ENCODE measurements around the gene SLC7A7. TPM values are rescaled to one million over a fixed set of nuclear protein-coding genes. Genes with fewer than 3 reads are reported as not detected.

The SLC7A7 gene
- total and polyA plus RNA-seq, 2 of the 13 experiments (the other 11 are each of a cell fraction or from before 2014, with no cell fraction given): 0.13 to 0.63 TPM

GRCh38 chr14:22766457-22767322 is 48.5 kb downstream of the SLC7A7 start, which contains the start of gene OXA1L (continued):
- TF ChIP-seq ETS1 (CRISPR knock-in tag; IDR thresholded peaks at IDR 0.05) (0 out of 2 replicates have a peak, but pooled peaks have one; percentile 16), ZNF512B (CRISPR knock-in tag; IDR thresholded peaks at IDR 0.05; ENCODE audit: borderline replicate concordance) (no peak), ZHX2 (IDR thresholded peaks at IDR 0.05; ENCODE audit: low read depth) (peak; percentile 95), ZHX2 (CRISPR knock-in tag; IDR thresholded peaks at IDR 0.05; ENCODE audit: borderline replicate concordance) (peak; percentile 21; the same call in 1 of the 2 replicates), KLF9 (CRISPR knock-in tag; IDR thresholded peaks at IDR 0.05; ENCODE audit: low read depth) (peak; percentile 88), TAF15 (IDR thresholded peaks at IDR 0.05; ENCODE audit: low read depth, low read length, poor library complexity, severe bottlenecking) (peak; percentile 95), SPEN (CRISPR knock-in tag; IDR thresholded peaks at IDR 0.05; ENCODE audit: low read depth) (peak; percentile 72), NFE2L1 (CRISPR knock-in tag; IDR thresholded peaks at IDR 0.05; ENCODE audit: borderline replicate concordance) (peak; percentile 80; the same call in 1 of the 2 replicates), ZSCAN5A (CRISPR knock-in tag; IDR thresholded peaks at IDR 0.05; ENCODE audit: borderline replicate concordance) (peak; percentile 92), ZNF670 (CRISPR knock-in tag; IDR thresholded peaks at IDR 0.05; ENCODE audit: borderline replicate concordance) (peak; percentile 100), SCMH1 (CRISPR knock-in tag; IDR thresholded peaks at IDR 0.05; ENCODE audit: borderline replicate concordance) (no peak), ZNF746 (CRISPR knock-in tag; IDR thresholded peaks at IDR 0.05) (peak; percentile 25), CBFB (CRISPR knock-in tag; IDR thresholded peaks at IDR 0.05) (peak; percentile 78), HIC2 (CRISPR knock-in tag; IDR thresholded peaks at IDR 0.05; ENCODE audit: low read depth) (peak; percentile 14; the same call in 1 of the 2 replicates)

All from HepG2 (cell line).